ENCODE results near the gene CLCN7.
A peak's percentile ranks its signal among the peaks of the same experiment; 100 is the strongest.

CLCN7 gene

GRCh38 chr16:1506494-1507213, 31.8 kb upstream of the CLCN7 start:
- Mint-ChIP-seq H3K27ac (no peak overlapping the region), H3K4me1 (no peaks in the 10 kb centered on the region), H3K9me3 (no peaks in the 10 kb centered on the region), H3K36me3 (peaks cover 27% of the 10 kb centered on the region), H3K4me3 (no peak overlapping the region)
- ATAC-seq (no peak), DNase-seq (ENCODE audit: low spot score in 2 of 2) (no peak)

- Mint-ChIP-seq H3K9me3 (no peaks in the 10 kb centered on the region), H3K36me3 (peaks cover 28% of the 10 kb centered on the region), H3K4me1 (no peaks in the 10 kb centered on the region), H3K27ac (no peak overlapping the region), H3K4me3 (no peak overlapping the region)
- DNase-seq (ENCODE audit: low spot score in 2 of 2) (no peak), ATAC-seq (no peak)
These were observed 31.1 kb upstream of the CLCN7 start for GRCh38 chr16:1505912-1506311.

DNA sequence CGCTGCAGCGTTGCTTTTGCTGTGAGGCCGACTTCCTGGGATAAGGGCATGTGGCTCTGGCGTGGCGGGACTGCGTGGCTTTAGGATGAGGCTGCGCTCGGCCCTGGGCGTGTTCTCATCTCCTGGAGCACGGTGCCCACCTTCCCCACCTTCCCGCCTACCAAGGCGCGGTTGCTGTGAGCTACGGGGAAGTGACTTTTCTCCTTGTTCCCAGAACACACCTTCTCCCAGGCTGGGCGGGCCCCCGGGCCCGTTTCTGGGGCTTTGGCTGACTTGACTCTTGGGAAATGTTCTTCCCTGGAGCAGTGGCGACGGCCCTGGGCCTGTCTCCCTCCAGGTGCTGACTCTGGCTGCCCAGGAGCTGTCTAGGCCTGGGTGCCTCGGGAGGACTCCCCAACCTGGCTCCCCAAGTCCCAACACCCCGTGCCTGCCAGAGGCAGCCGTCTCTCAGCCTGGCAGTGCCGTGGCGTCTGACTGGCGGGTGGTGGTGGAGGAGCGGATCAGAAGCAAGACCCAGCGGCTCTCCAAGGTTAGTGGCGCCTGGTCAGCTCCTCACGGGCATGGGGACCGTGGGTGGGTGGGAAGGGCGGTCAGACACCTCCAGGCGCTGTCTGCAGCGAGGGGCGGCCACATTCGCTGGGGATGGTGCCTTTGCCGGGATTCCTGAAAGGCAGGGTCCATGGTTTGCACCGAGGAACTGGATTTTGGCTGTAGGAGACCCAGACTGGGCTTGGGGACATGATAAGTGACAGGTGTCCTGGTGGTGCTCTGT, 30.4 kb upstream of the CLCN7 start:
- peaks cover 24% of the 10 kb centered on the region for H3K36me3 Mint-ChIP-seq
- no peak overlapping the region for H3K27ac Mint-ChIP-seq
- no peaks in the 10 kb centered on the region for H3K4me1 Mint-ChIP-seq
- ATAC-seq (no peak), DNase-seq (ENCODE audit: low spot score in 2 of 2) (no peak)
- H3K4me3 Mint-ChIP-seq, result no peak overlapping the region
- no peaks in the 10 kb centered on the region for H3K9me3 Mint-ChIP-seq

DNA sequence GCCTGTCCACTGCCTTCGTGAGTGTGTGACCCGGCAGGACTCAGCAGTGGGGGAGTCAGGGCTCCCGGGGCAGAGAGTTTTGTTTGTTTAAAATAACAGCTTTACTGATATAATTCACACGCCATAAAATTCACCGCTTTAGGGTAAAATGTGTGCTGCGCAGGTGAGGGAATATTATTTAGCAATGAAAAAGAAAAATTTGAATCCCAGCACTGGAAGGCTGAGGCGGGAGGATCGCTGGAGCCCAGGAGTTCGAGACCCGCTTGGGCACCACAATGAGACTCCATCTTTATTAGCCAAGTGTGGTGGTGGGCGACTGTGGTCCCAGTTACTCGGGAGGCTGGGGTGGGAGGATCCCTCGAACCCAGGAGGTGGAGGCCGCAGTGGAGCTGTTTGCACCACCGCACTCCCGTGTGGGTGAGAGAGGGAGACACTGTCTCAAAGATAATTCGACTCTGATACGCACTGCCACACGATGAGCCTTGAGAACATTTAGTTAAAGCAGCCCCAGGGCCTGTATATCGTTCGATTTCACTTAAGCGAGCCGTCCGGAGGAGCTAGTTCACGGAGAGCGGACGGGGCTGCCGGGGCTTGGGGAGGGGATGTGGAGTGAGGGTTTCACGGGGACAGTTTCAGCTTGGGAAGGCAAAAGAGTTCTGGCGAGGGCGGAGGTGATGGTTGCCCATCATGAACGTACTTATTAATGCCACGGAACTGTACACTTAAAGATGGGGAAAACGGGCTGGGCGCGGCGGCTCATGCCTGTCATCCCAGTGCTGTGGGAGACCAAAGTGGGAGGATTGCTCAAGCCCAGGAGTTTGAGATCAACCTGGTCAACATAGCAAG, 28.5 kb upstream of the CLCN7 start:
- Mint-ChIP-seq H3K4me1 (no peaks in the 10 kb centered on the region), H3K36me3 (peaks cover 27% of the 10 kb centered on the region), H3K4me3 (no peak overlapping the region), H3K27ac (no peak overlapping the region), H3K9me3 (no peaks in the 10 kb centered on the region)
- DNase-seq (ENCODE audit: low spot score in 2 of 2) (no peak), ATAC-seq (no peak)

DNA sequence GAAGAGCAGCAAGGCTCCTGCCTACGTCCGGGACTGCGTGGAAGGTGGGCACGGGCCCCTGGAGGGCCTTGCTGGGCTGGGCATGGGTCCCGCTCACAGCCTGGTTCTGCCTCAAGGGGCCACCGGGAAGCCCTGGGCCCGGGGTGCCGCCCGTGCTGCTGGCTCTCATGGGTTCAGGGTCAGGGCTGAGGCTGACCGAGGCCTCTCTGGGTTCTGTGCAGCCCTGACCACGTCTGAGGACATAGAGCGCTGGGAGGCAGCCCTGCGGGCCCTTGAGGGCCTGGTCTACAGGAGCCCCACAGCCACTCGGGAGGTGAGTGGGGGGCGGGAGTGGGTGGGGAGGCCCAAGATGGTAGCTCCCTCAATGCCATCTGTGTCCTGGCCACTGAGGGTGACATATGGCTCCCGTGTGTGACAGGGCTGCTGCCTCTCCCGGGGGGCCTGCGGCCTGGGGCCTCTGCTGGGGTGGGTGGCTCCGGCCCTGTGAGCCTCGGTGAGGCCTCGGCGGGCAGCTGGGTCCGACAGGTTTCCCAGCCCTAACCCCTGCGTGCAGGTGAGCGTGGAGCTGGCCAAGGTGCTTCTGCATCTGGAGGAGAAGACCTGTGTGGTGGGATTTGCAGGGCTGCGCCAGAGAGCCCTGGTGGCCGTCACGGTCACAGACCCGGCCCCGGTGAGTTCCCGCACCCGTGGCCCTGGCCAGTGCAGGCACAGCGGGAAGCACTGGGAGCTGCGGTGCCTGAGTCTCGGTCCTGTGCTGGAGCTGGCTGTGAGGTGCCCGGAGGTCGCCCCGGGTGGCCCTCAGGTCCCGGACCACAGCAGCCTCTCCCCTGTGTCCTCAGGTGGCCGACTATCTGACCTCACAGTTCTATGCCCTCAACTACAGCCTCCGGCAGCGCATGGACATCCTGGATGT, 27.5 kb upstream of the CLCN7 start:
- H3K4me3 Mint-ChIP-seq, result no peak overlapping the region

DNA sequence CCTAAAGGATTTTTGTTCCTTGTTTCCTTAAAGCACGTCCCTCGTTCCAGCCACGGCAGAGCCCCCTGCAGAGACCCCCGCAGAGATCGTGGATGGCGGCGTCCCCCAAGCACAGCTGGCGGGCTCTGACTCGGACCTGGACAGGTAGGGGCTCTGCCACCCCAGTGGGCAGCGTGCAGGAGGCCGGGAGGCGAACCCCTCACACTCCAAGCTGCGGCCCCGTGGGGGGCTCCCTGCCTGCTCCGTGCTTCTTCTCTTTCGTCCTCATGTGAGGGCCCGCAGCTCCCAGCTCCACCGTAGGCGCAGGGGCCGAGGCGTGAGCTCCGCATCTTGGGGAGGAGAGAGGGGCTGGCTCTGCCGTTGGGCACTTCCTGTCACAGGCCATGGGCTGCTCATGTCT, 26.8 kb upstream of the CLCN7 start:
- Mint-ChIP-seq H3K36me3 (peaks cover 36% of the 10 kb centered on the region), H3K4me1 (no peaks in the 10 kb centered on the region), H3K27ac (no peak overlapping the region), H3K4me3 (no peak overlapping the region), H3K9me3 (no peaks in the 10 kb centered on the region)
- ATAC-seq (no peak), DNase-seq (ENCODE audit: low spot score in 2 of 2) (no peak)

More for the DNA sequence above, 27.5 kb upstream of the CLCN7 start:
- H3K9me3 Mint-ChIP-seq, result no peaks in the 10 kb centered on the region
- ATAC-seq (no peak), DNase-seq (ENCODE audit: low spot score in 2 of 2) (no peak)
- peaks cover 33% of the 10 kb centered on the region for H3K36me3 Mint-ChIP-seq
- H3K4me1 Mint-ChIP-seq, result no peaks in the 10 kb centered on the region
- H3K27ac Mint-ChIP-seq, result no peak overlapping the region

- Mint-ChIP-seq H3K9me3 (no peaks in the 10 kb centered on the region), H3K27ac (no peak overlapping the region), H3K4me3 (no peak overlapping the region)
These were observed 25.8 kb upstream of the CLCN7 start for GRCh38 chr16:1500465-1501150.

GRCh38 chr16:1499756-1500464, 25.1 kb upstream of the CLCN7 start:
- no peak overlapping the region for H3K27ac Mint-ChIP-seq
- H3K4me3 Mint-ChIP-seq, result no peak overlapping the region
- ATAC-seq (no peak), DNase-seq (ENCODE audit: low spot score in 2 of 2) (no peak)
- H3K36me3 Mint-ChIP-seq, result peaks cover 47% of the 10 kb centered on the region
- no peaks in the 10 kb centered on the region for H3K9me3 Mint-ChIP-seq
- H3K4me1 Mint-ChIP-seq, result no peaks in the 10 kb centered on the region

More at GRCh38 chr16:1500465-1501150, 25.8 kb upstream of the CLCN7 start:
- Mint-ChIP-seq H3K36me3 (peaks cover 42% of the 10 kb centered on the region), H3K4me1 (no peaks in the 10 kb centered on the region)
- DNase-seq (ENCODE audit: low spot score in 2 of 2) (no peak), ATAC-seq (no peak)

DNA sequence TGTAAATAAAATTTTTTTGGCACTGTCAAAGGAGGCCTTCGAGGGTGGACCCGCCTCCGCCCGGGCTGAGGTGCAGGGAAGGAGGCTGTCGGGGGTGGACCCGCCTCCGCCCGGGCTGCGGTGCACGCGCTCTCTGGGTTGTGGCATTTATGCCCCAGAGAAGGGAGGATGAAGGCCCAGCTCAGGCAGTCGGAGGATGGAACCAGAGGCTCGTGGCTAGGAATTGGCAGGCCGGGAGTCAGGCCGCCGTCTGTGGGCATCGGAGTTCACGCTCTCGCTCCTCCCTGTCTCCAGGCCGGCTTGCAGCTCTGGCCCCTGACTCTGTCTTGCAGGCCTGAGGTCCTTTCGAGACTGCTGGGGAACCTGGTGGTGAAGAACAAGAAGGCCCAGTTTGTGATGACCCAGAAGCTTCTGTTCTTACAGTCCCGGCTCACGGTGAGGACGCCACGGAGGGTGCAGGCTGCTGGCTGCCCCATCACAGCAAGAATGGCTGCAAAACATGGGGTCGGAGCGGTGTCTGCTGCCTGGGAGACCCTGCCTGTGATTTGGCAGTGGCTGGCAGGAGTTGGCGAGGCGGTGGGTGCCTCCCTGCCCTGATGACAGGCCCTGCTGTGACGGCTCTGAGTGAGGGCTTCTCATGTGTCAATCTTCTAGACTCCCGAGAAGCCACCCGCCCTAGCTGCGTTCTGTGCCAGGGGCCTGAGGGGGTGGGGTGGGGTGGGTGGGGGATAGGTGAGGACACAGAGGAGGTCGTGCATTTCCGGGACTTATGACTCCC, 24.3 kb upstream of the CLCN7 start:
- Mint-ChIP-seq H3K36me3 (peaks cover 50% of the 10 kb centered on the region), H3K9me3 (no peaks in the 10 kb centered on the region), H3K4me1 (peaks cover 5% of the 10 kb centered on the region), H3K27ac (no peak overlapping the region), H3K4me3 (no peak overlapping the region)
- no peak for DNase-seq (ENCODE audit: low spot score in 2 of 2)
- ATAC-seq, result no peak

DNA sequence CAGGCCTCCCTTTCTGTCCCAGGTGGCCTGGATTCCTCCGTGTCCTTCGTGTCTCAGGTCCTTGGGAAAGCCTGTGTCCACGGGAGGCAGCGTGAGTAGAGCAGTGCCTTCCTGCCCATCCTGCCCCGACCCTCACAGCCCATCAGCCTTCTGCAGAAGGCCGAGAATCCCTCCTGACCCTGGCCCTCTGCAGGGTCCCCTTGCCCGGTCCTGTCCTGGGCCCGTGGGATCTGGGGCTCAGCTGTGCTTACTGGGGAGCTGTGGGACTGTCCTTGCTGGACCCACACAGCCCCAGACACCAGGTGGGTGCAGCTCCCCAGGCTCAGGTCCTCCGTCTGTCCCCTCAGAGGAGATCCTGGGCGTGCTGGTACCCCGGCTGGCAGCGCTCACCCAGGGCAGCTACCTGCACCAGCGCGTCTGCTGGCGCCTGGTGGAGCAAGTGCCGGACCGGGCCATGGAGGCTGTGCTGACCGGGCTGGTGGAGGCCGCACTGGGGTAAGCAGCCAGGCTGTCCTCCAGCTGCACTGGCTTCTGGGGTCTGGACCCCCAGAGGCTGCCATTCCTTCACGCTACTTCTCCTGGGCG, 22.3 kb upstream of the CLCN7 start:
- DNase-seq (ENCODE audit: low spot score in 2 of 2) (no peak), ATAC-seq (no peak)
- H3K9me3 Mint-ChIP-seq, result no peaks in the 10 kb centered on the region
- no peak overlapping the region for H3K27ac Mint-ChIP-seq
- peaks cover 57% of the 10 kb centered on the region for H3K36me3 Mint-ChIP-seq
- peaks cover 18% of the 10 kb centered on the region for H3K4me1 Mint-ChIP-seq
- no peak overlapping the region for H3K4me3 Mint-ChIP-seq

DNA sequence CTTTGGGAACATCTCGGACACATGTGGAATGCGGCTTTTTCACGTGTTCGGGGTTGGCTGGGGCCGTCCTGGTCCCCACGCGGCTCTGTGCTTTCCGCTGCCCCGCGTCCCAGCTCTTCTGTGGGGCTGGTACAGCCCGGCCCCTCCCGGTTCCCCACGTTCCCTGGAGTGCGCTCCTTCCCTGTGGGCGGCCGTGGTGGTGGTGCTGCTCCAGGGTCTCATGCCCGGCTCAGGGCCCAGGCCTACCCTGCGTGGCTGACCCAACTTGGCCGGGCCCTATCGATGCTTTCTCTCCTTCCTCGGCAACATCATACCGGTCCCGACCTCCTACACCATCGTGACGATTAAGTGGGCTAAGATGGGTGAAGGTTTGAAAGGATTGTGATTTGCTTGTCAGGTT, 21.6 kb upstream of the CLCN7 start:
- no peak for ATAC-seq
- no peaks in the 10 kb centered on the region for H3K9me3 Mint-ChIP-seq
- no peak for DNase-seq (ENCODE audit: low spot score in 2 of 2)
- H3K4me3 Mint-ChIP-seq, result no peak overlapping the region
- peaks cover 18% of the 10 kb centered on the region for H3K4me1 Mint-ChIP-seq
- no peak overlapping the region for H3K27ac Mint-ChIP-seq
- peaks cover 51% of the 10 kb centered on the region for H3K36me3 Mint-ChIP-seq

GRCh38 chr16:1495889-1496262, 21.0 kb upstream of the CLCN7 start:
- Mint-ChIP-seq H3K9me3 (no peaks in the 10 kb centered on the region), H3K4me3 (peak overlapping the region; percentile 29), H3K4me1 (peaks cover 18% of the 10 kb centered on the region), H3K27ac (no peak overlapping the region), H3K36me3 (peaks cover 48% of the 10 kb centered on the region)
- DNase-seq (ENCODE audit: low spot score in 2 of 2) (no peak), ATAC-seq (no peak)

All from stimulated activated effector memory CD8-positive, alpha-beta T cell treated with anti-CD3 and anti-CD28 coated beads, Interleukin-12 subunit alpha, Interleukin-12 subunit beta, amount 100 ng/mL, for 72 hours (primary cell).